NT2/D1 (cell line): ENCODE measurements around the gene PIP.
"Not testable (repeated sequence)": the region's sequence is repeated elsewhere in the genome, so short reads cannot be mapped to it uniquely, and the experiment has no call there.

Experiments used
- DNase-seq: peaks from one replicate; pipeline ENCODE4 v3.0.0-alpha.2; 2011; ENCODE audit warnings: low read depth, low spot score
- H3K27me3 ChIP-seq: 2 replicates; pipeline ENCODE4 v1.6.0; 2011; ENCODE audit warnings: mild to moderate bottlenecking; ENCODE audit not compliant: insufficient read length, insufficient read depth
- H3K36me3 ChIP-seq: 2 replicates; pipeline ENCODE4 v1.6.1; 2011; ENCODE audit warnings: mild to moderate bottlenecking, low read length, mixed read lengths; ENCODE audit not compliant: insufficient read depth, insufficient read length
- H3K4me1 ChIP-seq: 2 replicates; pipeline ENCODE4 v1.5.1; 2011; ENCODE audit not compliant: insufficient read depth, insufficient read length
- H3K4me3 ChIP-seq: 2 replicates; pipeline ENCODE4 v1.5.1; 2011; ENCODE audit warnings: low read depth; ENCODE audit not compliant: insufficient read length
- H3K9ac ChIP-seq: 2 replicates; pipeline ENCODE4 v1.6.0; 2011; ENCODE audit warnings: low read depth; ENCODE audit not compliant: insufficient read length
- H3K9me3 ChIP-seq: 2 replicates; pipeline ENCODE4 v1.5.1; 2011; ENCODE audit warnings: mild to moderate bottlenecking, low read length; ENCODE audit not compliant: insufficient read depth
- SUZ12 ChIP-seq: IDR thresholded peaks from 2 replicates; pipeline ENCODE4 v1.6.1; 2011; ENCODE audit not compliant: insufficient read length, insufficient read depth; ENCODE audit errors: extremely low read depth
- YY1 ChIP-seq: IDR thresholded peaks from 2 replicates; pipeline ENCODE4 v1.6.1; 2011; ENCODE audit not compliant: insufficient read length, insufficient read depth
- ZNF274 ChIP-seq: IDR thresholded peaks from 2 replicates; pipeline ENCODE4 v1.6.1; 2011; ENCODE audit warnings: mild to moderate bottlenecking, low read depth, low read length

Gene PIP

DNA sequence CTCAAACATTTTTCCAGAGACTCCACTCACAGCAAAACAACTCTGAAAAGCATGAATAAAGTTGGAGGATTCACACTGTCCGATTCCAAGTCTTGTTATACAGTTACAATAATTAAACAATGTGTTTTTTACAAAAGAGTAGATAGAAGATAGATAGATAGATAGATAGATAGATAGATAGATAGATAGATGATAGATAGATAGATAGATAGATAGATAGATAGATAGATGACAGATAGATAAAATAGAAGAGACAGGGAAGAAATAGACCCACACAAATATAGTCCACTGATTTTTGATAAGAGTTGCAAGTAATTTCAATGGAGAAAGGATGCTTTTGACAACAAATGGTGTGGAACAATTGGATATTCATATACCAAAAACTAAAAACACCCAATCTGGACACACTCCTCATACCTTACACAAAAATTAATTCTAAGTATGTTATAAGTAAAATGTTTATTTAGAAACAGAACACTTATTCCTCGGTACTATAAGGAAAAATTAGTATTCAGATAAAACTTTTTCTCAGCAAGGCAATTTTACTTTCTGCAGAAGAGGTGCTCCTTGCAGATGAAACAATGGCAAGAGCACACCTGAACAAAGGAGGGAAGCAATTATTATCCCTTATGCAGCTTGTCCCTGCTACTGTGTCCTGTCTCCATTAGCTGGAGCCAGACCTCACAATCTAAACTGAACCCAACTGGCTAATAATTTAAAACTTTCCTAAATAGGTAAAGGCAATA, 45.7 kb downstream of the PIP start:
- no peak overlapping the region for H3K9ac ChIP-seq
- TF ChIP-seq SUZ12 = no peak
- TF ChIP-seq YY1 = no peak
- TF ChIP-seq ZNF274 = no peak
- H3K4me3 ChIP-seq = no peak overlapping the region
- no peaks in the 10 kb centered on the region for H3K27me3 ChIP-seq
- peaks cover 13% of the 10 kb centered on the region; the same call in 1 of the 2 replicates for H3K9me3 ChIP-seq
- no peak for DNase-seq
- no peaks in the 10 kb centered on the region for H3K36me3 ChIP-seq
- H3K4me1 ChIP-seq = no peaks in the 10 kb centered on the region

DNA sequence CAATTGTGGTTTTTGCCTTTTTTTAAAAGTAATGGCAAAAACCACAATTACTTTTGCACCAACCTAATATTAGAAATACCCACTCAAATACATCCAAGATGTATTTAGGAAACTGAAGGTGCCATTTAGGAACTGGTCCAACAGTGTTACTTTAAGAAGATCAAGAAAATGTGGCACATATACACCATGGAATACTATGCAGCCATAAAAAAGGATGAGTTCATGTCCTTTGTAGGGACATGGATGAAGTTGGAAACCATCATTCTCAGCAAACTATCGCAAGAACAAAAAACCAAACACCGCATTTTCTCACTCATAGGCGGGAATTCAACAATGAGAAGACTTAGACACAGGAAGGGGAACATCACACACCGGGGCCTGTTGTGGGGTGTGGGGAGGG, 48.9 kb downstream of the PIP start:
- H3K4me3 ChIP-seq, H3K4me1 ChIP-seq, H3K9ac ChIP-seq, H3K27me3 ChIP-seq, H3K36me3 ChIP-seq, DNase-seq: not testable (repeated sequence)
- H3K9me3 ChIP-seq = peaks cover 13% of the 10 kb centered on the region; the same call in 1 of the 2 replicates

DNA sequence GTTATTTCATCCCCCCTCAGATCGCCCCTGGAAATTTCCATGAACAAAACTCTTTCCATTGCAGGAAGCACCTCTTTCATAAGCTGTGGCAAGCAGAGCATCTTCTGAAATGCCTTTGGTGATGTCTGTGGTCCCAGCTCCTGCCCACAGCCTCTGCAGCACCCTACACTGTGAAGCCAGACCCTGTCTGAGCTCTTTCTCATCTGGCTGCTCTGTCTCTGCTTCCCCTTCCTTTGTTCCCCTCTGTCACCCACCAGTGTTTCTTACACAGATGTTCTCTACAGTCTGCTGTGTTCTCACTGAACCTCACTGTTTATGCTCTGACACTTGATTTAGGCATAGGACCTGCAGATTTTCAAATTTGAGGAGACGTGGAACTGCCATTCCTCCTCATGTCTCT, 49.5 kb downstream of the PIP start:
- Histone ChIP-seq H3K9me3 (peaks cover 13% of the 10 kb centered on the region; the same call in 1 of the 2 replicates), H3K4me3 (no peak overlapping the region), H3K4me1 (no peaks in the 10 kb centered on the region), H3K27me3 (no peaks in the 10 kb centered on the region), H3K9ac (no peak overlapping the region), H3K36me3 (no peaks in the 10 kb centered on the region)
- TF ChIP-seq ZNF274 (no peak), SUZ12 (no peak), YY1 (no peak)
- no peak for DNase-seq

DNA sequence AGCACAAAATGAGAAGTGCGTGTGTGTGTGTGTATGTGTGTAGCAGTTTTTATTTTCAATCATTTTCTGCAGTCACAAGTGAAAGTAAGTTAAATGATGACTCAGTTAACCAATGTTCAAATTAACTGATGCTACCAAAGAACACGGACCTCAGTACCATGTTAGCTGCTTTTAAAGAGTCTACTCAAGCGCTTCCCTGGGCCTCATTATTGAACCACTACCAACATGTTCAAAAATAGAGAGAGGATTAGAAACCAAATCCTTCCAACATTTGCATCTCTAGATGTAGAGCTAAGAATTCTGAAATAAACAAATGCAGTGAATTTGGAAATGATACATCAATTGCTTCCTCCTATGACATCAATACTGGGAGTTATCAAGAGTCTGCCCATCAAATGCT, 51.1 kb downstream of the PIP start, which contains the start of gene TAS2R39:
Gene TAS2R39, plus strand, starts transcription at position 396 of the 400 bp plus-strand sequence. Its CDS starts 0 bp downstream, at position 396.
- Histone ChIP-seq H3K4me1 (no peaks in the 10 kb centered on the region), H3K9ac (no peak within 1 kb of the TSS), H3K9me3 (peaks cover 3% of the 10 kb centered on the region; the same call in 1 of the 2 replicates), H3K4me3 (no peak within 1 kb of the TSS), H3K36me3 (no peaks in the 10 kb centered on the region), H3K27me3 (no peaks in the 10 kb centered on the region)
- no peak for TF ChIP-seq YY1
- no peak for TF ChIP-seq SUZ12
- no peak for TF ChIP-seq ZNF274
- DNase-seq = no peak

DNA sequence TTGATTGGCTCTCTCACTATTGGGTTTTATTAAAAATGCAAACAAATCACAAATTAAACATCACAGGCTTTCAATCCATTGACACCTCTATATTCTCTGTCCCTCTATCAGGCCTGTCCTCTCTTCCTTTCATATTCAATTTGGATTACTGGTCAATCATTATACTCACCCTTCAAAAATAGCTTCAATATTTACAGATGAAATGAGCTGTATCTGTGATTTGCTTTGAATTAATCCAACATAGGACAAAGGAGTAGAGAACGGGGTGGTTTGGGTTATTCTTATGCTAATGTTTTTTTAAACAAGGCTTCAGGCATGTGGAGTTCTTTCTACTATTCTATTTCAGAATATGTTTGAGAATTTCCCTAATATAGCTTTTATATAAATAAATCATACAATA, 53.7 kb downstream of the PIP start:
- no peaks in the 10 kb centered on the region for H3K36me3 ChIP-seq
- no peak overlapping the region for H3K4me3 ChIP-seq
- no peaks in the 10 kb centered on the region for H3K4me1 ChIP-seq
- no peak for DNase-seq
- no peak overlapping the region for H3K9ac ChIP-seq
- TF ChIP-seq YY1 (no peak), ZNF274 (no peak), SUZ12 (no peak)
- H3K27me3 ChIP-seq = no peaks in the 10 kb centered on the region
- no peaks in the 10 kb centered on the region for H3K9me3 ChIP-seq

DNA sequence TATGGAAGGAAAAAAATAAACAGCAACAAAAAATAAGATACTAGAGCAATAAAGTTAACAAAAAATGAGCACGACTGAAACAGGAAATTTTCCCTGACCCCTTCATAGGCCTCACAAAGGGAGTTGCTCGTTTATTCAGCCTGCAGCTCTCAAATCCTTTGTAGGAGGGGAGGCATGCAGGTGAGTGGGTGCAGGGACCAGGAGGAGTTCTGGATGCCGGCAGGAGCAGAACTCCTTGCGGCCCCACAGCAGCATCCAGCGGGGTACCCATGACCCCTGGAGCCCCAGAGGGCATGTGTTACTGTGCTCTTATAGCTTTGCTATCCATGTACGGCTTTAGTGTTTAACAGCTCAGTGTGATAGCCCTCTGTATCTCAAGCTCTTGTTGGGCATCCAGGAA, 57.1 kb downstream of the PIP start:
- H3K4me1 ChIP-seq = no peaks in the 10 kb centered on the region
- TF ChIP-seq SUZ12 = no peak
- TF ChIP-seq ZNF274 = no peak
- TF ChIP-seq YY1 = no peak
- no peak overlapping the region for H3K4me3 ChIP-seq
- H3K9me3 ChIP-seq = no peaks in the 10 kb centered on the region
- no peak overlapping the region for H3K9ac ChIP-seq
- no peak for DNase-seq
- H3K36me3 ChIP-seq = no peaks in the 10 kb centered on the region
- no peaks in the 10 kb centered on the region for H3K27me3 ChIP-seq
